HG03432 (cell line): ENCODE measurements around the gene ZFYVE28.

ENCODE experiments used
- ATAC-seq: cut with Tn5 transposase; IDR thresholded peaks from one replicate; pipeline ENCODE4 v1.9.1; 2021; ENCODE audit warnings: mild to moderate bottlenecking, moderate library complexity; ENCODE audit not compliant: unreplicated experiment

ZFYVE28 gene

DNA sequence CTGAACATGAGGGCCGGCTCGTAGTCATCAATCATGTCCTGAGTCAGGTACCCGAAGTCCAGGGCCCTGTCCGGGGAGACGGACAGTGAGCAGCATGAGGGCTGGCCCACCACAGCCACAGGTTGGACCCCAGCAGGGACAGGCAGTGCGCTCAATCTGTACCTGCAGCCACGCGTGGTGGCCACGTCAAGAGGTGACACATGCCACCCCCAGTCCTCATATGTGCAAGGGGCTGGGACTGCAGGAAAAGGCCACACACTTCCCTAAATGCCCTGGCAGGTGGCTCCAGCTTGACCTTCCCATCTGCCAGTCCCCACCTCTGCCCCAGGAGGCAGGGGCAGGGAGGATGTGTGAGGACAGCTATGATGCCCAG lies 82.7 kb downstream of the ZFYVE28 start:
- no peak for ATAC-seq

DNA sequence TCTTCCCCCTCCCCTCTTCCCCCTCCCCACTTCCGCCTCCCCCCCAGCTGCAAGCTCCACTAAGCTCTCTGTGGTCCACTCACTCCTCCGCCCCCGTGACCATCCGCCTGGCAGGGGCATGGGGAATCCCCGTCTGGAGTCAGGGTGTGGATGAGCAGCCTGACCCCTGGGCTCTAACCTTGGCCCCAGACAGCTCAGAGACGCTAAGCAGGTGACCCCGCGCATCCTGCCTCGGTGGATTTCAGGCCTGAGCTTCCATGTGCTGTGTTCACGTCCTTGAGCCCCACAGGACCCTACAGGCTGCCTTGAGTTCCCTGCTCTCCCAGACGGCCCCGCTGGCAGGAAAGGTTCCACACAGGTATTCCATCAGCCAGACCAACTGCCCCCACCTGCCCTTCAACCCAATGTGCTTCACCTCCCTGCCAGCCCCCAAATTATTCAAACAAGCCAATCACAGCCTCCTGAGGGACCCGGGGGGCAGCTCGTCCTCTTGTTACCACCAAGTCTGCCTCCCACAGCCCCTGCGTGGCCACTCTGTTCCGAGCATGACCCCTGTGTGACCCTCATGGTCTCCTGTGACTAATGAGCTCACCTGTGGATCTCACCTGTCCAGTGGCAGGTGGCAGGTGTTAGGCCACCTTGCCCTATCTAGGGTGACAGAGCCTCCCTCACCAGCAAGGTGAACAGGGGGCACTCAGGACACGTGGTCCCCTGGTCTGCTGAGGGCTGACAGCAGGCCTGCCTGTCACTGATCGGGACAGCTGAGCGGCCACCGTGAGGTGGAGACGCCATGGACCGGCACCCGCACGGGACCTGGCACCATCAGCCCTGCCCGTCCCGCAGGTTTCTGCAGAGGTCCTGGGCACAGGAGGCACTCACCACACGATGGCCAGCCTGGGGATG lies 83.4 kb downstream of the ZFYVE28 start:
- no peak for ATAC-seq

DNA sequence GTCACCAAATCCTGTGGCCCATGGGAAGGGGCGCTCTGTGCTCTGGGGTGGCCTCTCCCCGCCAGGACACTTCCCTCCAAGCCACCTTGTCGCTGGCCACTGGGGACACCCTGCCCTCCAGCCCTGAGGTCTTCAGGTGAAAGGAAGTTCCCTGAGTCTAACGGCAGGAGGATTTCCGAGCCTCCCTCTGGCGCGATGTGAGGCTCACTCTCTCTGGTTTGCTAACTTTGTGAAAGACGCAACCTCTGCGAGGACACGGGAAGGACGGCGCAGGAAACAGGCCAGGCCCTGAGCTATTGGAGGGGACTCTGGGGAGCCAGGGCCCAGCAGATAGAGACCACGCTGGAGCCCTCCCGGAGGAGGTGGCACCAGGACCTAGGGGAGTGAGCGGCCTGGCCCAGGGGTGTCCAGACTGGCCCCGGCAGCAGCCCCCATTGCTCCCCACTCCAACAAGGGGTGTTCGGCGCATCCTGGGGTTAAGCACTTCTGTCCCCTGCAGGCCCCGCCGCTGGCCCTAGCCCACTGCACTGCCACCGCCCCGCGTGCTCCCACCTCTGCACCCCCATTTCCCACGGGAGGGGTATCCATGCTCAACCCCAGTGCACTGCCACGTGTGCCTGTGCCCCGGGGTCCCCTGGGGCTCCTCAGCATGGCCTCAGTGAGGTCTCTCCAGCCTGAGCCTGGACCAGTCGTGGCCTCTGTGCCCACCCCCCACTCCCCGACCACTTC lies 84.4 kb downstream of the ZFYVE28 start:
- ATAC-seq = no peak

DNA sequence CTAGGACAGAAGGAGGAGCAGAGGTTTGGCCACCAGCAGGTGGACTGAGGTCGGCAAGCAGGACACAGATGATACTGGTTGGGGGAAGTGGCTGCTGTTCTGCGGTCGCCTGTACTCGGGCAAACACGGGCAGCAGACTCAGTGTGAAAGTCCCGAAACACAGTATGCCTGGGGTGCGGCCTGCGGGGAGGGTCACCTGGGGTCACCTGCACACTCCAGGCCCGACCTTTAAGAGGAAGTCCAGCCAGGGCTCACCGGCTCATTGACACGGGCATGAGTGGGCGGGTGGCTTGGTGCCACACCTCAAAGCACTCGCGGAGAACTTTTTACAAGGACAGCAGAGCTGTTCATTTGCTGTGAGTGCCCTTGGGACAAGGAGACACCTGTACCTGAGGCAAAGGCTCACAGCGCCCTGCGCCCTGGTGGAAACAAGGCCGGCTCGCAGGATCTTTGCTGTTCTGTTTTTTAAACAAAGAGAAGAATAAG lies 85.0 kb downstream of the ZFYVE28 start:
- ATAC-seq = peak; percentile 65

DNA sequence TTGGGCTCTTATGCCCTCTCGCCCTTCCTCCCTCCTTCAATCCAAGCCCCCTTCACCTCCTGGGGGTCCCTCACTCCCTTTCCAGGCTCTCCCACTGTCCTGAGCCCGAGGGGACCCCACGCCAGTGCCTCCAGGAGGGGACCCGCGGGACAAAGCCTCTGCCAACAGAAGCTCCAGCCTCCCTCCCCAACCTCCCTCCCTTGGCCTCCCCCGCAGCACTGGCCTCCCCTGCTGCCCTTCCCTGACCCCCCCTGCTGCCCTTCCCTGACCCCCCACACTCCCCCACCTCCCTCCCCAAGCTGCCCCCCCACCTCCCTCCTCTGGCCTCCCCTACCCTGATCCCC lies 85.5 kb downstream of the ZFYVE28 start:
- no peak for ATAC-seq

DNA sequence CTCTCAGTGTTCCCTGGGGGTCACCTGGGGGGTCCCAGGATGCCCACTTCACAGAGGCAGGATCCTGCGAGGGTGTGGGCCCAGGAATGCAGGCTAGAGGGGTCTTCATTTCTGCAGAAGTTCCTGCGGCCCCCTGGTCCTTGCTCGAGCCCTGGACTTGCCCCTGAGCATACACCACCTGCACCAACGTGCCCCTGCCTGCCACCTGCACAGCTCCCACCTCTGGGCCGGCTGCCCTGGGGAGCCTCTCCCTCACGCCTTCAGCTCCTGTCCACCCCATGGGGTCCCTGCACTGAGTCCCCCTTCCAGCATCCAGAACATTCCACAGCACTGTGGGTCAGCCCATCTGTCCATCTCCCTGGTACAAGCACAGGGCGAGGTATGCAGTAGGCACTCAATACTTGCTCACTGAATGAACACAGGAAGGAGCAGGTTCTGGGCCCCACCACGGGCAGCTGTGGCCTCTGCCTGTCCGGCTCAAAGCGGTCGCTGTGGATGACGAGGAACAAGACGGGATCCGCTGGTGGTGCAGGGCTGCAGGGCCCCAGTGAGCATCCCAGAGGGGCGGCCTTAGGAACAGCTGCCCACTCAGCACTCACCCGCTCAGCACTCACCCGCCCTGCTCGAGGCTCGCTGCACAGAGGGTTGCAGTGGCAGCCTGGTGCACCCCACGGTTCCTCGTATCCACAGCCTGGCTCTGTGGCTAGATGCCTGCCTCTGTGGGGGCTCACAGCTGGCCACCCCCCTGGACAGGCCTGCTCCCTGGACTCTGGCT lies 86.1 kb downstream of the ZFYVE28 start:
- no peak for ATAC-seq

- ATAC-seq = no peak
Observed at GRCh38 chr4:2331519-2332200, 86.8 kb downstream of the ZFYVE28 start.

GRCh38 chr4:2331043-2331420 lies 87.4 kb downstream of the ZFYVE28 start:
- ATAC-seq = no peak

DNA sequence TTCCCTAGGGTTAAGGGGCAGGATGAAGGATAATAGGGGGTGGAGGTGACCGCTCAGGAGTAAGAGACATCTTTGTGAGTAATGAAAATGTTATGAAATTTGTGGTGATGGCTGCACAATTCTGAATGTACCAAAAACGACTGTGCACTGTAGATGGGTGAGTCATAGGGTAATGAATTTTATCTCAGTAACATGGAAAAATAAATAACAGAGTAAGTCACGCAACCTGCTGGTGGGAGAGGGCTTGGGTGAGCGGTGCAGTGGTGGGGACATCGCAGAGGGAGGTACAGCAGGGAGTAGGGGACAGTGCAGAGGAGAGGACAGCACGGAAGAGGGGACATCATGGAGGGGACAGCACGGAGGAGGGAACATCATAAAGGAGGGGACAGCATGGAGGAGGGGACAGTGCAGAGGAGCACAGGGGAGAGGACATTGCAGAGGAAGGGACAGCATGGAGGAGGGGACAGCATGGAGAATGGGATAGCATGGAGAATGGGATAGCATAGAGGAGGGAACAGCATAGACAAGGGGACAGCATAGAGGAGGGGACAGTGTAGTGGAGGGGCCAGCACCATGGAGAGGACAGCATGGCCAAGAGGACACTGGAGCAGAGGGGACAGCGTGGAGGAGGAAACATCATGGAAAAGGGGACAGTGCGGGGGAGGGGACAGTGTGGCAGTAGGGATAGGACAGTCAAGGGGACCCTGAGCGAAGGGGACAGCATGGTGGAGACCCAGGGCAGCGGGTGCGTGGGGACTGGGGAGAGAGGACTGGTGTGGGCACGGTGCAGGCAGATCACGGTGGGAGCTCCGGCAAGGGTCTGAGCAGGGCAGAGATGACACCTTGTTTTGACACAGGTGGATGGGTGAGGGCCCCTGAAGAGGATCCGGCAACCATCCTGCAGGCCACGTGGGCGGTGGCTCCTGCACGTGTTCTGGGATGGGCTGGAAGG lies 88.1 kb downstream of the ZFYVE28 start:
- ATAC-seq = no peak

DNA sequence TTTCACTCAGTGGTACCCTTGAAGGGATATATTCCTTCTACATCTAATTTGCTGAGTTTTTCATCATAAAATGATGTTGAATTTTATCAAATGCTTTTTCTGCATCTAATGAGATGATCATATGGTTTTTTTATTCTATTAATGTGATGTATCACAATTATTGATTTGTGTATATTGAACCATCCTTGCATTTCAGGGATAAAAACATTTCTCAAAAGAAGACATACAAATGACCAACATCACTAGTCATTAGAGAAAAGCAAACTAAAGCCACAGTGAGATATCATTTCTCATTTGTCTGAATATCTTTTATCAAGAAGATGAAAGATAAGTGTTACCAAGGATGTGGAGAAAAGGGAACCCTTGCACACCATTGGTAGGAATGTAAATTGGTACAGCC lies 90.9 kb downstream of the ZFYVE28 start:
- ATAC-seq = no peak

DNA sequence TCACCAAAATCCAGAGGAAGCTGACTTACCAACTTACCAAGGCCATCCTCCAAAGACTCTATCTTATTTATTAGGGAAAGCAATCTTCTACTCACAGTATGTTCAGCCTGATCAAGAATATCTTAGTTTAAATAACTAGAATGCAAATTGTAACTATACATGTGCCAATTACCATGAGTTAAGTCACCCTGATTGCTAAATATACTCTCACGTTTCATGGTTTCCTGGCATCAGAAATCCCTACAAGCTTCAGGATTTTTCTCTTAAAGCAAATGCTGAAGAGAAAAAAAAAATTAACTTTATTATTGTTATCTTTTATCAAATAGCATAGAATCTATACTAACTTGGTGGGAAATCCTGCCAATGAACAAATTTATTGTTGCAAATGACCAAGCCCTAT lies 93.6 kb downstream of the ZFYVE28 start:
- no peak for ATAC-seq

DNA sequence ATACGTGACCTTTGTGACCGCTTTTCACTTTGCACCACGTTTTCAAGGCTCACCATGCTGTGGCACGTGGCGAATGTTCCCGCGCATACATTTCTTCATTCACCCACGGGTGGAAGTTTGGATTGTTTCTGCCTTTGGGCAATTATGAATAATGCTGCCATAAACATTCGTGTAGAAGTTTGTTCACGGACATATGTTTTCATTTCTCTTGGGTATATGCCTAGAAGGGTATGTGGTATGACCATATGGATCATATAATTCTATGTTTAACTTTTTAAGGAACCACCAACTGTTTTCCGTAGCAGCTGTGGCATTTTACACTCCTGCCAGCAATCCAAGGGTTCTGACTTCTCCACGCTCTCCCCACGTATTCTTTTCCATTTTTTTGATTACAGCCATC lies 95.6 kb downstream of the ZFYVE28 start:
- no peak for ATAC-seq

GRCh38 chr4:2322227-2322626 lies 96.2 kb downstream of the ZFYVE28 start:
- no peak for ATAC-seq

- no peak for ATAC-seq
Observed at GRCh38 chr4:2321279-2322196, 96.9 kb downstream of the ZFYVE28 start.

DNA sequence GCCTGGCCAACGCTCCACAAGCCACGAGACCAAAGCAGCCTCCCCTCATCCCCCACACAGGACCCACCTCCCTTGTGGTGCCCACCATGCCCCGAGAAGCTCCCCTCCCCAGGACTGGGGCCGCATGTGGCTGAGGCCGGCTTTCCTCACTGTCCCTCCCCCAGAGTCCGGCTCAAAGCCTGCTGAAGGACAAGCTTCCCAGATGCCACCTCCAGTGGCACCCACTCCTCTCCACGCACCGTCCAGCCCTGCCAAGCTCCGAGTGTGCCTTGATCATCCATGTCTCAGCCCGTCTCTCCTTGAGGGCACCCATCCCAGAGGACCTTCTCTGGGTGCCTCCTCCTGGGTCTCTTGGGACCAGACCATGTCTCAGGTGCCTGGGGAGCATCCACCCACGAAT lies 97.7 kb downstream of the ZFYVE28 start:
- ATAC-seq = no peak

DNA sequence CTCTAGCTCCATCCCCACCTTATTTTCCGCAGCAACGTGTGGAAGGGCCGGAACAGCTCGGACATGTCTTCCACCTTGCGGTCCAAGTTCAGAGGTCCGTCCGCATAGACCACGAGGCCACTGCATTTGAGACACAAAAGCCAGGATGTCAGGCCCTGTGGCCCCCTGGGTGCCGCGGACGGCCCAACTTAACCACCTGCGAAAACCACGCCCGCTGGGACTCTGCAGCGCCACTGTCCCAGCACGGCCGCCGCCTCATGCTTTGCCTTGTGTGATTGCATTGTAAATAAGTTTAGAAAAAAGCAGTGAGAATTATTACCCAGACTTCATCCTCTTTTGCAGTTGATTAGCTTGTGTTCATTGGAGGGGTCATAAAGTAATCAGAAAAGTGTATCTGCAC lies 98.3 kb downstream of the ZFYVE28 start:
- no peak for ATAC-seq

DNA sequence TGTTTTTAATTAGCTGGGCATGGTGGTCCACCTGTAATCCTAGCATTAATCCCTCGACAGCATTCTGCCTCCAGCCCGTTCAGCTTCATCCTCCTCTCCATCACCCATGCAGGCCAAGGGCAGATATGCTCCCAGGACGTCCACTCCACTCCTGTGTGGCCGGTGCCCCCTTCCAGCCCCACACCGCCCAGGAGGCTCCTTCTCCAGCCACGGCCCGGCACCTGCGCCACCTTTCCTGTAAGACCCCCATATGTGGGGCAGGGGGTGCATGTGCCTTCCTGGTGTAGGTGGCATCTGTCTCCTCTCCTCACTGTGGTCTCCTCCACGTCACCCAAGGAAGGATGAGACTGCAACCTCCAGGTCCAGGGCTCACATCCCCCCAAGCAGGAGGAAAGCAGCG lies 99.6 kb downstream of the ZFYVE28 start:
- no peak for ATAC-seq

- ATAC-seq = no peak
Observed at GRCh38 chr4:2318476-2318875, 100.0 kb downstream of the ZFYVE28 start.

DNA sequence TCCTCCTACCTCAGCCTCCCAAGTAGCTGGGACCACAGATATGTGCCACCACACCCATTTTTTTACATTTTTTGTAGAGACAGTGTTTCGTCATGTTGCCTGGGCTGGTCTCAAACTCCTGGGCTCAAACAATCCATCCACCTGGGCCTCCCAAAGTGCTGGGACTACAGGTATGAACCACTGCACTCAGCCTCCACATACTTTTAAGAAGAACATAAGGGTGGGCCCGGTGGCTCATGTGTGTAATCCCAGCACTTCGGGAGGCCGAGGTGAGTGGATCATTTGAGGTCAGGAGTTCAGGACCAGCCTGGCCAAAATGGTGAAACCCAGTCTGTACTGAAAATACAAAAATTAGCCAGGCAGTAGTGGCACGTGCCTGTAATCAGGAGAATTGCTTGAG lies 105.1 kb downstream of the ZFYVE28 start:
- ATAC-seq = no peak
